GM18498 (cell line): ENCODE results near the gene RASA3.

Source experiments
- ATAC-seq: cut with Tn5 transposase; IDR thresholded peaks from one replicate; pipeline ENCODE4 v1.9.1; 2021; ENCODE audit warnings: mild to moderate bottlenecking, moderate library complexity; ENCODE audit not compliant: unreplicated experiment

Gene RASA3

DNA sequence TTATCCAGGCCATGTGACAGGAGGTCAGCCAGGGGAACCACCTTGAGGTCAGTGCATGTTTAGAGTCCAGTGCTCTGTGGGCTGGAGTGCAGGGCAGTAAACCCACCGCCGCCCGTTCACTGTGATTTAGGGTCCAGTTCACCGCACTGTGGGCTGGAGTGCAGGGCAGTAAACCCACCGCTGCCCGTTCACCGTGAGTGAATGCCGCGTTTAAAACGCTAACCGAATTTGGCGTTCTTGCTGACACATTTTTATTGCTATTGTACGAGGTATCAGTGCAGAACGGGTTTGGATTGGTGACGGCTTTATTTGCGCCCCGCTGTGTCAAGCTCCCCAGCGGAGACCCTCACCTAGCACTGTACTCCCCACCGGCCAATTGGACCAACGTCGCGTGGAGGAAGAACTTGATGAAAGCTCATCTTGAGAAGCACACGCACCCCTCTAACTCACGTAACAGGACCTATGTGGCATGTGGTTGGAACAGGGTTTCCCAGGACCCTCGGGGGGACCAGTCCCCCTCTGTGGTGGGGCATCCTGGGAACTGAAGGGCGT is 186.5 kb downstream of the RASA3 start:
- ATAC-seq, result no peak

- no peak for ATAC-seq
These were observed 188.4 kb downstream of the RASA3 start for GRCh38 chr13:113943821-113944565.

DNA sequence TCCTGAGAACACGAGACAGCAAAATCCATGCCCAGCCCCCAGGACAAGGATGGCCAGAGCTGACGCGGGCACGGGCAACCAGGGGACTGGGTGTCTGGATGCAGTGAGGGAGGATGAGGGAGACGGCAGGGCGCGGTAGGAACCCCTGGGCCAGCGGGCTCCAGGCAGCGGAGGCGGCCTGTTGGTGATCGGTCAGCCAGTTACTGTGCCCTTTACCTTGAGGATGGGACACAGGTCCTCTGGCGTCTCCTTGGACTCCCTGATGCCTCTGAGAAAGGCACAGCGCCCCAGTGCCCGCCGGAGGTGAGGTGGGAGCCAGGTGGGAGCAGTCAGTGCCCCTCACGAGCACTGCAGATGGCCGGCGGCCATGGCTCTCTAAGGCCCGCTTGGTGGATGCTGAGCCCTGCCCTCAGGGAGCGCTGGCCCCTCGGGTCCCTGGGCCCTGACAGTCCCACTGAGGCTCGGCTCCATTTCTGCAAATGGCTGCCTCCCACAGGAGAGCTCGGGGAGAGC is 189.8 kb downstream of the RASA3 start:
- ATAC-seq, result no peak

DNA sequence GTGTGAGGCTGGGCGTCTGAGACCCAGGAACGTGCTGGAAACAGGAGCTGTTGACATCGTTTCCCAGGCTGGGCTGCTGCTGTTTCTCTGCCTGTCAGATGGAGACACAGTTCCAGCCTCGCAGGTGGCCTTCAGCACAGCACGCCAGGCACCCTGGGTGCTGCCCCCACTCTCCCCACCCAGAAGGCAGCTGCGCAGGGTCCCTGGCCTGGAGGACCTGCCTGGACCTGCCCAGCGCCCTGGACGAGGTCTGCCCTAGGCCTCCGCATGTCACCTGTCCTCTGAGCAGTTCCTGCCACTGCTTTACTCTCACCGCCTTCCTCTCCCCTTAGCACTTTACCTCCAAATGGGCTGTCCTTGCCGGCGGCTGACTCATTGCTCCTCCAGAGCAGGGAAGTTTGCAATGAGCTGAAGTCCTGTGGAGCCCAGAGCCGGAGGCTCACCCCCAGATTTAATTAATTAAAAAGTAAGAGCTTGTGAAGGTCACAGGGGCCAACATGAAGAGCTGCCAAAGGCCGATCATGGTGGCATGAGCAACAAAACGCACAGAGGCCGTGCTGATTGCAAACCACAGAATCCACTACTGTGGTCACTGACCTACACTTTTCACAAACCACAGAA is 190.7 kb downstream of the RASA3 start:
- ATAC-seq, result no peak

DNA sequence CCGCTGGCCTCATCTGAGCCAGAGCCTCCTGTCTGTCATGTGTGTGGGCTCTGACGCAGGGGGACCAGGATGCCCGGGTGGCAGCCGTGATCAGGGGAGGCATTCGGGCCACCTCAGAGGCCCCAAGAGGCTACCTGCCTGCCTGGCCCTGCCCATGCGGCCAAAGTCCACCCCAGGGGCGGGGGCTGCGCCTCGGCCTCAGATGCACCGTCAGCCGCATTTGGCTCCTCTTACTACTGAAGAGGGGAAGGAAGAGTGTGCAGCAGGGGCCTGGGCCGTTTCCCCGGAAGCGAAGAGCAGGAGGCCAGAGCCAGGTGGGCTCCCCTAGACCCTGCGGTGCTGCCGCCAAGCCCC is 192.5 kb downstream of the RASA3 start:
- no peak for ATAC-seq

DNA sequence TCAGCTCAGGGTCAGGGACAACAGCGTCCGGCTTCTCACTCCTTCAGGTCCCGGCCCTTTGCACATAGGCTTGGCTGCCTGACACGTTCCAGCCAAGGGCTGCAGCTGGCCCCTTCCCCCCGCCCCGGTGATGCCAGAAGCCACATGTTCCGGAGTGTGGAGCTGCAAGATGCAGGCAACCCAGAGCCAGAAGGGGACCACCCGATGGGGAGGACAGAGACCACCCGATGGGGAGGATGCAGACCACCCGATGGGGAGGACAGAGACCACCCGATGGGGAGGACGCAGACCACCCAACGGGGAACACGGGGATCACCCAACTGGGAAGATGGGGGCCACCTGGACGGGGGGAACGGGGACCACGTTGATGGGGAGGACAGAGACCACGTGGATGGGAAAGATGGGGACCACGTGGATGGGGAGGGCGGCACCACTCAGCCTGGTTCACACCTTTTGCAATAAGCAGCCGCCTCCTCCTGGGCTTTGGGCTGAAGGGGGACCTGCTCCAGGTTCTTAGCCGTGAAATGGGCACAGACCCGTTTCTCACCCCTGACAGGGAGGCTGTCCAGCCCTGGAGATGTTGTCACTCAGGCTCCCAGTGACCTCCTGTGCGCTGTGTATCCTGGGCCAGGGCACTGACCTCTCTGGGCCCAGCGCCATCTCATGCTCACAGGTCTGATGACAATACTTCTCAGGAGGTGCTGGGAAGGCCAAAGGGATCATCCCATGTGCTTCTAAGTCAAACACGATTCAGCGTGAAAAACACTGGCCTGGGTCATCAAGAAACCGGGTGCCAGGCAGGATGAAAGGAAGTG is 193.1 kb downstream of the RASA3 start:
- no peak for ATAC-seq

DNA sequence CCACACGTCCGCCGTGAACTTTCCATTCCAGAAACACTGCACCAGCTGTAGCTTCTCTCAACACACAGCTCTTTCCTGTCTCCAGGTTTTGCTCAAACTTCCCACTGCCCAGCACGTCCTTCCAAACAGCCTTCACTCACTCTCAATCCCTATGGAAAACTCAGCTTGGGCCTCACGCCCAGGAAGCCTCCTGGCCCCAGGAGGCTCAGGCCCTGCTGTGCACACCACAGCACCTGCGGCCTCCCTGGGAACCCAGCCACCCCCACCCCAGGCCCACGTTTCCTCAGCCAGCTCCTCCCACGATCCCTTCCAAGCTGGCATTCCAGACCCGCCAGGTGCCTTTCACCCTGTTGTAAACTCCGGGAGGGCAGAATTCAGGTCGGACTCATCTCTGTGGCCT is 193.7 kb downstream of the RASA3 start:
- ATAC-seq, result no peak

GRCh38 chr13:113938246-113938645 is 194.2 kb downstream of the RASA3 start:
- ATAC-seq, result no peak

DNA sequence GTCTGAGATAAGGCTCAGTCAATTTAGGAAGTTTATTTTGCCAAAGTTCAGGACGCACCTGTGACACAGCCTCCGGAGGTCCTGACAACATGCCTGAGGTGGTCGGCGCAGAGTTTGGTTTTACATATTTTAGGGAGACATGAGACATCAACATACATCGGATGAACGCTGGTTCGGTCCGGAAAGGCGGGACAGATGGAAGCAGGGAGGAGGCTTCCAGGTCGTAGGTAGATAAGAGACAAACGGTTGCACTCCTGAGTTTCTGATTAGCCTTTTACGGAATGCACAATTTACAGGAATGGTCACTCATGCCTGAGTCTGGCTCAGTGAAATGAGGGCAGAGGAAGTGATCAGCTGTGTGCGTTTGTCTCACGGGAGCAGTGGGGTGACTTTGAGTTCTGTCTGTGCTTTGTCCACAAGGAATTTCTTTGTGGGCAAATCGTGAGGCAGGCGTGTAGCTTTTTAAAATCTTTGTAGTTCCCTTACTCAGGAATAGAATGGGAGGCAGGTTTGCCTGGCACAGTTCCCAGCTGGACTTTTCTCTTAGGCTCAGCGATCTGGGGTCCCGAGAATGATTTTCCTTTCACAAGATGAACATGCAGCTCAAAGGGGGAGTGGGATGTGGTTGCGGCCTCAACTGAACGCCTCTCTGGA is 194.8 kb downstream of the RASA3 start:
- no peak for ATAC-seq

DNA sequence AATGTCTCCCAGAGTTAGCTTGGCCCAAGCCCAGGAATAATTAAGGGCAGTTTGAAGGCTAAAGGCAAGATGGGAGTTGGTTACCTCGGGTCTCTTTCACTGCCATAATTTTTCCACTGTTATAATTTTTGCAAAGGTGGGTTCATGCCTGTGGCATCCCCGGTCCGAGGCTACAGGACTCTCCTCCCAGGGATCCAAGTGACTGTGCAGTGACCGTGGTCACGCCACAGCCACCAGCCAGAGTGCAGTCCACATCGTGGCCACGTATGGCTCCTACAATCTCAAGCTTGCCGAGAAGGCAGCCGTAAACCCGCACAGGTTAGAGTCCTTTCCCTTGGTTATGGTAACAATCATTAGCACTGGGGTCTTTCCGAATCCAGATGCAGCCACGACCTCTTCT is 195.3 kb downstream of the RASA3 start:
- ATAC-seq, result no peak

GRCh38 chr13:113936166-113936965 is 196.1 kb downstream of the RASA3 start:
- no peak for ATAC-seq

- ATAC-seq, result no peak
These were observed 197.2 kb downstream of the RASA3 start for GRCh38 chr13:113935001-113935844.

DNA sequence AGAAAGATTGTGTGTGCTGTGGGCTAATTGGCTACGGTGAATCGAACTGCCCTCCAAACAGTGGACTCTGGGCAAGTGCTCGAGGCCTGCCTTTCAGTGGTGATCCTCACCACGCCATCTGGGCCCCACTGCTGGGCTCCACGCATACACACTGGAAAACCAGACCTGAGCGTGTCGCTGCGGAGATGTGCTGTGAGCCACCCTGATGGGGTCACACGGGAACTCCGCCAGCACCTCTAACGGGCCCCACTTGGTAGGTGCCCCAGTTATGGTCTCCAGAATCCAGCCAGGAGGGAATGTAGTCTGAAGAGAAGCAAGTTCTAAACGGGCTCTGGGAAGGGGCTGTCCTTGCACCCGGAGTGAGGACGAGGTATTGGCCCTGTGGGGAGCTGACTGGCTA is 197.8 kb downstream of the RASA3 start:
- ATAC-seq, result no peak

DNA sequence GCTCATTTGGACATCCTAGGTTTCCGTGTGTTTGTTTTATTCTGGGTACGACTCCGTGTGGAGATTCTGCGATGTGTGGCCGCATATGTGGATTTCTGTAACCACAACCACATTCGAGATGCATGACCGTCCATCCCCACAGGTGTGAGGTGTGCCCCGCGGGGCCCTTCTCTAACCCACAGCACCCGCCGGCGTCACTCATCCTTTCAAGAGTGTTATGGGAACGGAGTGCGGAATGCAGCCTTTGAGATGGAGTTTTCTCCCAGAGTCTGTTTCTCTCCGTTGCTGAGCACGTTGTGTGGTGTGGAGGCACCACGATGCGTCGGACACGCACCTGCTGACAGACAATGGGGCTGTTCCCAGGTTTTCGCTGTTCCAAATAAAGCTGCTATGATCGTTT is 198.5 kb downstream of the RASA3 start:
- no peak for ATAC-seq

DNA sequence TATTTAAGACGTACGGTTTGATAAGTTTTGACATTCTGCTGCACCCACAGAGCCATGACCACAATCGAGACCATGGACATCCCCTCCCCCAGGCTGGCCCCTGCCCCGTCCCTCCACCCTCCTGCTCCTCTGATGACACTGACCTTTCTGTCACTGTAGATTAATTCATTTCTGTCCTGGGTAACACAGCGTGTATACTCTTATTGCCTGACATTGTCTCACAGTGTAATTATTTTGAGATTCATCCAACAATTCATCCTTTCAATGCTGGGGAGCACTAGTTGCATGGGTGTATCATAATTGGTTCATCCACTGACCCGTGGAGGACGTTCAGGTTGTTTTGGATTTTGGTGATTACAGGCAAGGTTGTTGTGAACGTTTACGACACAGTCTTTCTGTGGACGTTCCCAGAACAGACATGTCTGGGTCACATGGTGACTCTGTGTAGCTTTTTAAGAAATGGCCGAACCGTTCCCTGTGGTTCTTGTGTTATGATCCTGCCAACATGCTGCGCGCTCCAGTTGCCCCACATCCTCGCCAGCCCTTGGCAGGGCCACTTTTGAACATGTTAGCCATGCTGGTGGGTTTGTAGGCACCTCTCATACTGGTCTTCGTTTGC is 200.5 kb downstream of the RASA3 start:
- ATAC-seq, result no peak

GRCh38 chr13:113930671-113931637 is 201.5 kb downstream of the RASA3 start:
- ATAC-seq, result no peak
